ENCODE results near the gene CDKN2C.

CDKN2C gene

GRCh38 chr1:50936321-50936720 is 33.7 kb upstream of the CDKN2C start:
- POLR2A ChIA-PET = interaction anchor here (0.9 kb wide), 1 partner anchor 34 kb away, joined by 3 read pairs; the partner anchor contains the start of gene CDKN2C
- H3K36me3 ChIP-seq (ENCODE audit: control insufficient read depth in 2 of 2, insufficient read depth in 1 of 2, low read length in 2 of 2) = no peaks in the 10 kb centered on the region
- no peak overlapping the region for H3K4me3 ChIP-seq (ENCODE audit: low read depth, low read length)
- no peaks in the 10 kb centered on the region for H3K4me1 ChIP-seq (ENCODE audit: control insufficient read depth, insufficient read depth, low read length)
- CTCF ChIA-PET = interaction anchor here (1.2 kb wide), 1 partner anchor 24 kb away, joined by 3 read pairs; the partner anchor contains the start of gene FAF1
- no peak overlapping the region for H3K27ac ChIP-seq (ENCODE audit: extremely low read depth, low read depth, low read length)
- H3K9me3 ChIP-seq (ENCODE audit: control insufficient read depth, insufficient read depth, low read depth, low read length) = no peaks in the 10 kb centered on the region
- TF ChIP-seq MYNN (tag by site-specific recombination; IDR thresholded peaks at IDR 0.05; ENCODE audit: borderline replicate concordance) (no peak), ZNF629 (tag by site-specific recombination; IDR thresholded peaks at IDR 0.05) (peak; percentile 32; the same call in 1 of the 2 replicates)

DNA sequence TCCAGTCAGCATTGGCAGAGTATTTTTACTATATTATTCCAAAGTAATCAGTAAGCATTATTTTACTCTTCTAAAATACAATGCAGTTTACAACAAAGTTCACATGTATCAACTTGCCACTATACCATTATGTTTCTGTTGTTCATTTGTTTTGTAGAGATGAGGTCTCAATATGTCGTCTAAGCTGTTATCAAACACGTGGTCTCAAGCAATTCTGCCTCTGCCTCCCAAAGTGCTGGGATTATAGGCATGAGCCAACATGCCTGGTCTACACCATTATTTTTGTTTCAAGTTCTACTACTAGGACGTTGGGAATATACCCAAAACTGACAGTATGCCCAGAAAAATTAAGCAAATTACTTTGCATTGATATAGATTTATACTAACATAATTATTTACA is 29.8 kb upstream of the CDKN2C start:
- POLR2A ChIA-PET = no interaction called here

GRCh38 chr1:50942334-50942733 is 27.7 kb upstream of the CDKN2C start:
- TF ChIP-seq ZNF658 (tag by site-specific recombination; IDR thresholded peaks at IDR 0.05) (no peak), ZNF133 (tag by site-specific recombination; IDR thresholded peaks at IDR 0.05) (no peak), ZNF707 (tag by site-specific recombination; IDR thresholded peaks at IDR 0.05) (no peak)
- H3K9me3 ChIP-seq (ENCODE audit: control insufficient read depth, insufficient read depth, low read depth, low read length) = no peaks in the 10 kb centered on the region
- H3K36me3 ChIP-seq (ENCODE audit: control insufficient read depth in 2 of 2, insufficient read depth in 1 of 2, low read length in 2 of 2) = peaks cover 0 to 3% of the 10 kb centered on the region in 2 experiments; a peak in 1 of 3 replicates
- no peak overlapping the region for H3K27ac ChIP-seq (ENCODE audit: extremely low read depth, low read depth, low read length)
- H3K4me1 ChIP-seq (ENCODE audit: control insufficient read depth, insufficient read depth, low read length) = no peaks in the 10 kb centered on the region
- ChIA-PET POLR2A (no interaction called here), CTCF (interaction anchor here (0.6 kb wide), 1 partner anchor 226 kb away, joined by 3 read pairs; no protein-coding TSS in a partner anchor)
- H3K4me3 ChIP-seq (ENCODE audit: low read depth, low read length) = no peak overlapping the region

More for the DNA sequence above, 29.8 kb upstream of the CDKN2C start:
- CTCF ChIA-PET = interaction anchor here (1.0 to 1.1 kb wide), 3 partner anchors 10 to 22 kb away, joined by 3 to 5 read pairs (median 5); no protein-coding TSS in a partner anchor
- H3K4me3 ChIP-seq (ENCODE audit: low read depth, low read length) = no peak overlapping the region
- peaks cover 0 to 2% of the 10 kb centered on the region in 2 experiments; a peak in 1 of 3 replicates for H3K36me3 ChIP-seq (ENCODE audit: control insufficient read depth in 2 of 2, insufficient read depth in 1 of 2, low read length in 2 of 2)
- H3K27ac ChIP-seq (ENCODE audit: extremely low read depth, low read depth, low read length) = no peak overlapping the region
- TF ChIP-seq KLF16 (tag by site-specific recombination; IDR thresholded peaks at IDR 0.05) = no peak
- no peak for TF ChIP-seq ZBTB48 (tag by site-specific recombination; IDR thresholded peaks at IDR 0.05)
- no peak for TF ChIP-seq GLIS1 (tag by site-specific recombination; IDR thresholded peaks at IDR 0.05)
- no peak for TF ChIP-seq KLF10 (tag by site-specific recombination; IDR thresholded peaks at IDR 0.05)
- no peak for TF ChIP-seq ZNF830 (tag by site-specific recombination; IDR thresholded peaks at IDR 0.05; ENCODE audit: low read depth)
- TF ChIP-seq OVOL3 (tag by site-specific recombination; IDR thresholded peaks at IDR 0.05) = no peak
- no peak for TF ChIP-seq GLI4 (tag by site-specific recombination; IDR thresholded peaks at IDR 0.05)
- TF ChIP-seq ZNF175 (tag by site-specific recombination; IDR thresholded peaks at IDR 0.05) = no peak
- TF ChIP-seq ZSCAN18 (tag by site-specific recombination; IDR thresholded peaks at IDR 0.05) = no peak
- H3K9me3 ChIP-seq (ENCODE audit: control insufficient read depth, insufficient read depth, low read depth, low read length) = no peaks in the 10 kb centered on the region
- no peaks in the 10 kb centered on the region for H3K4me1 ChIP-seq (ENCODE audit: control insufficient read depth, insufficient read depth, low read length)

DNA sequence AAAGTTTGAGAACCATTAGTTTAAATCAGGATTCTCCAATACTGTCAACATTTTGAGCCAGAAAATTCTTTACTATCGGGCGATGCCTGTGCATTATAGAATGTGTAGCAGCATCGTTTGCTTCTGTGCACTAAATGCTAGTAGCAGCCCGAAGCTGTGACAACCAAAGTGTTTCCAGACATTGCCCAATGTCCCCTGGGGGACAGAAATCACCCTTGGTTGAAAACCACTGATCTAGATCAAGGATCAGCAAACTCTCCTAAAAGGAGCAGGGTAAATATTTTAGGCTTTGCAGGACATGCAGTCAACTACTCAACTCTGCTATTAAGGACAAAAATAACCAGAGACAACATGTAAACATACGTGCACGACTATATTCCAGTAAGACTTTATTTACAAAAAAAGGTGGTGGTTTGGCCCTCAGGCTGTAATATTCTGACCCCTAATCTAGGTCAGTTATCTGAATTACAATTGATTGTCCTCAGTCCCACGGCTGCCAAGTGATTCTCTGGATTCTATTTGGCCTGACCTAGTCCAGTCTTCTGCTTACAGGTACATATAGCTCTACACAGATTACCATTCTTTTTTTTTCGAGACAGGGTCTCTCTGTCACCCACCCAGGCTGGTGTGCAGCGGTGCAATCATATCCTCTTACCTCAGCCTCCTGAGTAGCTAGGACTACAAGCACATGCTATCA is 20.6 kb upstream of the CDKN2C start:
- Histone ChIP-seq H3K9me3 (ENCODE audit: control insufficient read depth, insufficient read depth, low read depth, low read length) (no peaks in the 10 kb centered on the region), H3K27ac (ENCODE audit: extremely low read depth, low read depth, low read length) (no peak overlapping the region), H3K36me3 (ENCODE audit: control insufficient read depth in 2 of 2, insufficient read depth in 1 of 2, low read length in 2 of 2) (peaks cover 0 to 3% of the 10 kb centered on the region in 2 experiments; a peak in 1 of 3 replicates), H3K4me1 (ENCODE audit: control insufficient read depth, insufficient read depth, low read length) (no peaks in the 10 kb centered on the region), H3K4me3 (ENCODE audit: low read depth, low read length) (no peak overlapping the region)
- TF ChIP-seq ZFP41 (tag by site-specific recombination; IDR thresholded peaks at IDR 0.05; ENCODE audit: borderline replicate concordance) (no peak), ZBTB8A (tag by site-specific recombination; IDR thresholded peaks at IDR 0.05) (no peak), ZNF404 (tag by site-specific recombination; IDR thresholded peaks at IDR 0.05) (no peak), ZBTB7A (tag by site-specific recombination; IDR thresholded peaks at IDR 0.05; ENCODE audit: low read depth) (no peak), TRIM28 (IDR thresholded peaks at IDR 0.05; ENCODE audit: borderline replicate concordance, low read length) (no peak), ZFP69B (tag by site-specific recombination; IDR thresholded peaks at IDR 0.05) (no peak), OVOL3 (tag by site-specific recombination; IDR thresholded peaks at IDR 0.05) (no peak), ZNF624 (tag by site-specific recombination; IDR thresholded peaks at IDR 0.05) (no peak), ZNF184 (tag by site-specific recombination; IDR thresholded peaks at IDR 0.05) (no peak), ZNF580 (tag by site-specific recombination; IDR thresholded peaks at IDR 0.05) (no peak), ZNF350 (tag by site-specific recombination; IDR thresholded peaks at IDR 0.05) (no peak)
- TF ChIP-seq, protein P1, sequence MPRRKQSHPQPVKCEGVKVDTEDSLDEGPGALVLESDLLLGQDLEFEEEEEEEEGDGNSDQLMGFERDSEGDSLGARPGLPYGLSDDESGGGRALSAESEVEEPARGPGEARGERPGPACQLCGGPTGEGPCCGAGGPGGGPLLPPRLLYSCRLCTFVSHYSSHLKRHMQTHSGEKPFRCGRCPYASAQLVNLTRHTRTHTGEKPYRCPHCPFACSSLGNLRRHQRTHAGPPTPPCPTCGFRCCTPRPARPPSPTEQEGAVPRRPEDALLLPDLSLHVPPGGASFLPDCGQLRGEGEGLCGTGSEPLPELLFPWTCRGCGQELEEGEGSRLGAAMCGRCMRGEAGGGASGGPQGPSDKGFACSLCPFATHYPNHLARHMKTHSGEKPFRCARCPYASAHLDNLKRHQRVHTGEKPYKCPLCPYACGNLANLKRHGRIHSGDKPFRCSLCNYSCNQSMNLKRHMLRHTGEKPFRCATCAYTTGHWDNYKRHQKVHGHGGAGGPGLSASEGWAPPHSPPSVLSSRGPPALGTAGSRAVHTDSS (tag by site-specific recombination; IDR thresholded peaks at IDR 0.05) = no peak
- POLR2A ChIA-PET = interaction anchor here (0.8 kb wide), 1 partner anchor 21 kb away, joined by 3 read pairs; the partner anchor contains the start of gene CDKN2C
- CTCF ChIA-PET = interaction anchor here (1.1 to 1.8 kb wide), 2 partner anchors 11 to 20 kb away, joined by 3 to 6 read pairs; no protein-coding TSS in a partner anchor

All from HEK293 (cell line).